GM10248 (cell line): ENCODE data around the gene PKDCC.

Source experiments
- CTCF ChIA-PET: fragments of 300-600 bp; sonication (Branson Sonifier 250); formaldehyde crosslinking; extraction: SDS; loops from one replicate; lab custom pipeline; 2021; ENCODE audit warnings: antibody characterized with exemption; lab: Yijun Ruan, JAX
- POLR2A ChIA-PET: fragments of 350-650 bp; sonication (Branson Sonifier 250); formaldehyde crosslinking; extraction: SDS; loops from one replicate; lab custom pipeline; 2020; ENCODE audit warnings: antibody characterized with exemption; lab: Yijun Ruan, JAX
- DNase-seq: peaks from one replicate; pipeline ENCODE4 v3.0.0; 2012; ENCODE audit errors: extremely low spot score
- TF ChIP-seq, protein P1 (sequence below): IDR thresholded peaks from 2 replicates; pipeline ENCODE4 v1.5.1; 2012; ENCODE audit warnings: mild to moderate bottlenecking, low read depth; ENCODE audit errors: extremely low read depth, missing control alignments, control extremely low read depth

PKDCC gene

DNA sequence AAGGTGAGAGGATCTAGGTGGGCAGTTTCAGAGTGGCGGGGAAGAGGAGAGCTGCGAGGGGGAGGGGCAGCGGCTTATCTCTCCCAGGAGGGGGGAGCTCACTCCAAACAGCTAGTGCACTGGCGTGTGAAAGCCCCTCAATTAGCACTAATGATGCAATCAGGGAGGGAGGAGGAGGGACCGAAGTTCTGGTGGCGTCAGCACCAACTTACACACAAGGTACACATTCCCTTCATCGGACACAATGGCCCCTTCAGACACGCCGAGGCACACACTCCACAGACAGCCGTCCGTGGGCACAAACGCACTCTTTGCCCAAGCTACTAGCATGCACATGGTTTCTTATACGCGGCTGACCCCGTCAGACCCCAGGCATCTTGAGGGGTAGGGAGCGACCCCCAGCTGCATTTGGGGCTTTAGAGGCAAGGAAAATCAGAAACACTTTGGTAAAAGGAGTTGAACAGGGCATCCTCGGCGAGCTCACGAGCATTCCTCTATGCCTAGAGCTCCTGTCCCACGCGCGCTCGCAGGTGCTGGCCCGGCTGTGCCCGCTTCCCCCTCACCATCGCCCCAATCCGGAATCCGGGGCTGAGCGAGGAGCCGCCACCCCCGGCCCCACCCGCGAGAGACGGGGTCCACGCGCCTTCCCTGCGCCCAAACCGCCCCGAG is 868 bp upstream of the PKDCC start:
- DNase-seq: no peak
- ChIA-PET CTCF (interaction anchor here (0.9 to 1.6 kb wide), 5 partner anchors 14 to 206 kb away, joined by 3 to 4 read pairs (median 3); no protein-coding TSS in a partner anchor), POLR2A (no interaction called here)
- TF ChIP-seq, protein P1, sequence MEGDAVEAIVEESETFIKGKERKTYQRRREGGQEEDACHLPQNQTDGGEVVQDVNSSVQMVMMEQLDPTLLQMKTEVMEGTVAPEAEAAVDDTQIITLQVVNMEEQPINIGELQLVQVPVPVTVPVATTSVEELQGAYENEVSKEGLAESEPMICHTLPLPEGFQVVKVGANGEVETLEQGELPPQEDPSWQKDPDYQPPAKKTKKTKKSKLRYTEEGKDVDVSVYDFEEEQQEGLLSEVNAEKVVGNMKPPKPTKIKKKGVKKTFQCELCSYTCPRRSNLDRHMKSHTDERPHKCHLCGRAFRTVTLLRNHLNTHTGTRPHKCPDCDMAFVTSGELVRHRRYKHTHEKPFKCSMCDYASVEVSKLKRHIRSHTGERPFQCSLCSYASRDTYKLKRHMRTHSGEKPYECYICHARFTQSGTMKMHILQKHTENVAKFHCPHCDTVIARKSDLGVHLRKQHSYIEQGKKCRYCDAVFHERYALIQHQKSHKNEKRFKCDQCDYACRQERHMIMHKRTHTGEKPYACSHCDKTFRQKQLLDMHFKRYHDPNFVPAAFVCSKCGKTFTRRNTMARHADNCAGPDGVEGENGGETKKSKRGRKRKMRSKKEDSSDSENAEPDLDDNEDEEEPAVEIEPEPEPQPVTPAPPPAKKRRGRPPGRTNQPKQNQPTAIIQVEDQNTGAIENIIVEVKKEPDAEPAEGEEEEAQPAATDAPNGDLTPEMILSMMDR: no peak

DNA sequence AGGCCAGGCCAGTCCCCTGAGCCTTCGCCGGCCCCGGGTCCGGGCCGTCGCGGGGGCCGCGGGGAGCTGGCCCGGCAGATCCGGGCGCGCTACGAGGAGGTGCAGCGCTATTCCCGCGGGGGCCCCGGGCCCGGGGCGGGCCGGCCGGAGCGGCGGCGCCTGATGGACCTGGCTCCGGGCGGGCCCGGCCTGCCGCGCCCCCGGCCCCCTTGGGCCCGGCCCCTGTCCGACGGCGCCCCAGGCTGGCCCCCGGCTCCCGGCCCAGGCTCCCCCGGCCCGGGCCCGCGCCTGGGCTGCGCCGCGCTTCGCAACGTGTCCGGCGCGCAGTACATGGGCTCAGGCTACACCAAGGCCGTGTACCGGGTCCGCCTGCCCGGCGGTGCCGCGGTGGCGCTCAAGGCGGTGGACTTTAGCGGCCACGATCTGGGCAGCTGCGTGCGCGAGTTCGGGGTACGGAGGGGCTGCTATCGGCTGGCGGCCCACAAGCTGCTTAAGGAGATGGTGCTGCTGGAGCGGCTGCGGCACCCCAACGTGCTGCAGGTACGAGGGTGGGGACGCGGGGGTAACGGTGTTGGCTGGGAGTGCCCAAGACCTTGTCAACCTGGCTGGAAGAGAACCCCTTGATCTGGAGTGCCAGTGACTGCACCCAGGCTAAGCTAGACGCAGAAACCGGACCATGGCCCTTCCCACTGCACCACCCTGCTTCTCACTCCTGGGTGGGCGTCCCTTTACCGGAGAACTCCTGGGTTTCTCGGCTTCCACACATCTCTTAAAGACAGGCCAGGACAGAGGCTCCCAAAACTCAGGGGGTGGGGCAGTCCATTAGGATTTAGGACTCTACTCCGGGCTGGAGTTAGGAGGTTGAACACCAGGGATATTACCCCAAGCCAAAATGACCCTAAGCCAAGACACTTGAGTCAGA is 739 bp downstream of the PKDCC start:
- DNase-seq: no peak
- TF ChIP-seq, protein P1: no peak
- ChIA-PET CTCF (interaction anchor here (0.9 kb wide), 1 partner anchor 195 kb away, joined by 3 read pairs; no protein-coding TSS in a partner anchor), POLR2A (no interaction called here)

DNA sequence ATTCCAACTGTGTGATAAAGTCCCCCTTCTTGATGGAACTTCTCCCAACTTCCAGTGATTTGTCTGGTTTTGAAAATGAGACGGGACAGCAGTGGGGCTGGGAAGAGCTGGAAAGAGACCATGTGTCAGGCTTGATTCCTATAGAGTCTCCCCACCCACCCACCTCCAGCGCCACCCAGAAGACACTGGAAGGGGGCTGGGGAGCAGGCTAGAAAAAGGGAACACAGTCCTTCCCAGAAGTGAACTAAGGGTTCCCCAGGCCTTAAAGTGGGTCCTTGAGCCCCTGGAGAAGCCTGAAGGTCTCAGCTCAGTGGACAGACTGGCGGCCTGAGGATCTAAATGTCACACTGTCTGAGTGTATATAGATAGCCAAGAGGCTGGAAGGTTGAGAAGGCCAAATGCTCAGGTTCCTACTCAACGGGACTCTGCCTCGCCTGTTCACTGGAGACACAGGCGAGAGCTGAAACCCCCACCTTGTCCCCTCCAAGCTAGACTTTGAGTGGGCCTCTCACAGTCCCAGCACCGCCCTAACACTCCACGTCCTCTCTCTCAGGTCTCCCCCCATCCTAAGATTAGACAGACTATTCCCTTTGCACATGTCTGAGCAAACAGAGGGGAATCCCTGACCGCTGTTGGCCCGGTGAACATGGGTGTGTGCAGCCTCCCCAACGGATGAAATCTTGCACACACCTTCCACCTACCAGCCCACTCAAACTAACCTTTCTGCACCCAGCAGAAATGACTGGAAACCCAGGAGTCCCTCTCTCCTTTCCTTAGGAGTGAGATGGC is 1.6 kb downstream of the PKDCC start:
- no peak for DNase-seq
- ChIA-PET POLR2A (no interaction called here), CTCF (interaction anchor here (0.9 to 1.3 kb wide), 2 partner anchors 181 to 196 kb away, joined by 3 to 6 read pairs; no protein-coding TSS in a partner anchor)
- TF ChIP-seq, protein P1: no peak

DNA sequence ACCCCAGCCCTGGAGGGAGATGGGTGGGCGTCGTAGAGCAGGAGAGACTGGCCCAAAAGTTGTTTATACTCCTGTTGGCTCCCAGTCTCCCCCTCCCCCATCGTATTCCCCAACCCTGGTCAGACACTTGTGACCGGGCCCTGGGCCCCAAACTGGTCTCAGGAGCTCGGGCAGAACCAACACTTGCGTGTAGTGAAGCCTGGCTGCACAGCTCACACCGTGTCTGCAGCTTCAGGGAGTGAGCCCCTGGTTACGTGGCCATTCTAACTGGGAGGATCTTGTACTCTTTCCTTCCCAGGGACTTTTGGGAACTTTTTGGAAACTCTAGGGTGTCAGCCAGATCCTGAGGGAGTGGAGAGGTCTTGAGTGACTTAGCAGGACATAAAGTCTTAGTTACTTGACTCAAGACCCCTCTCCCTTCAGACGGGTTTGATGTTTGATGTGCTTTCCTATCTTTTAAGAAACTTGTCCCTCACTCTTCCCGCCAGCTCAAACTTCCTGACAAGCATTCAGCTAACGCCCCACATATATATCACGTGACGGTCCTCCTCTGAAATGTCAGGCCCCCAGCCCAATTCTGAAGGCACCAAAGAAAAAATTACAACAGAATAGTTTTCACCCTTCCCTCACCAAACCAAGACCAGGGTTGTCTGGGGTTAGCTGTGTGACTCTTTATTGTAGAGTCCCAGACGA is 2.3 kb downstream of the PKDCC start:
- POLR2A ChIA-PET: no interaction called here
- DNase-seq: no peak
- TF ChIP-seq, protein P1: no peak
- CTCF ChIA-PET: interaction anchor here (1.3 kb wide), 1 partner anchor 181 kb away, joined by 6 read pairs; no protein-coding TSS in a partner anchor

DNA sequence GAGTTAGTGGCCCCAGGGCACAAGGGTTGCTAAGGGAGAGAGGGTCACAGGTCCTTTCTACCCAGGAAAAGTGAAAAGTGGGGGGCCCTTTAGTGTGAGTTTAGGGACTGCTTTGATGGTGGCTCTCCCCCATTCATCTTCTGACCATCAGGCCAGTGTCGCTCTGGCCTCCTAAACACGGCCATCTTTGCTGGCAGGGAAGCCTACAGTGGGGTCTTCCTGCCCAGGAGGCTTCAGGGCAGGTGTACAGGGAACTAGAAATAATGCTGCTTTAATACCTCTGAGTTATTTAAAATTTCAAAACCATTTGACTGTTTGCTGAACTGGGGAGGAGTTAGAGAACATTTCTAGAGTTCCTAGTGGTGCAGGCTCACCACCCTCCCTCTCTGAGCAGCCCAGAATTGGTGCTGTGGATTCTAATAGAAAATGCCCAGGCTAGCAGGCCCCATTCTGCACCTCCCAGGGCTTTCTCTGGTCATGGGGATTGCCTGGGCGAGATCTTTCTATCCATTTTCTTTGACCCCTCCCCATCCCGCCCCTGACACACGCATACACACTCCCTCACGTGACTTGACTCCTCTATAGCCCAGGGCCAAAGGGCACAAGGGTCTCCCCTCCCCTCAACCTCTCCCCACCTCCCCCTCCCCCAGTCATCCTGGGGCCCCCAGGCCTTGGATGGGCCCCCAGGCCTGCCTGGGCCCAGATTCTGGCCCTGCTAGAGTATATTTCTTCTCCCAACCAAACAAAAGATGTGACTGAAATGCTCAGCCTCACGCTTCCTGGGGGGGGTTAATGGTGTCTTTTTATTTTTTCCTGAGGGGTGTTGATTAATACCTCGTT is 3.1 kb downstream of the PKDCC start:
- DNase-seq: no peak
- ChIA-PET CTCF (interaction anchor here (1.3 to 2.1 kb wide), 3 partner anchors 9 to 182 kb away, joined by 6 to 8 read pairs (median 7); no protein-coding TSS in a partner anchor), POLR2A (no interaction called here)
- TF ChIP-seq, protein P1: no peak
